IPS-20b (cell line): ENCODE results near the gene CKS2.

Experiments used
- H3K27ac ChIP-seq: one replicate; pipeline ENCODE4 v1.5.1; 2013; ENCODE audit warnings: low read length
- H3K27me3 ChIP-seq: 2 replicates; pipeline ENCODE4 v1.6.1; 2013; ENCODE audit warnings: mild to moderate bottlenecking, low read length, inconsistent platforms; ENCODE audit not compliant: insufficient read depth
- H3K36me3 ChIP-seq: 2 replicates; pipeline ENCODE4 v1.6.1; 2013; ENCODE audit warnings: low read depth, mild to moderate bottlenecking, inconsistent platforms, low read length, moderate library complexity; ENCODE audit not compliant: insufficient read depth
- H3K4me1 ChIP-seq: 2 replicates; pipeline ENCODE4 v1.6.1; 2013; ENCODE audit warnings: mild to moderate bottlenecking, control low read depth, inconsistent platforms, low read length, moderate library complexity; ENCODE audit not compliant: insufficient read depth
- H3K4me3 ChIP-seq: 2 replicates; pipeline ENCODE4 v1.5.1; 2013; ENCODE audit warnings: mild to moderate bottlenecking, low read length, inconsistent platforms
- H3K9ac ChIP-seq: 2 replicates; pipeline ENCODE4 v1.6.1; 2013; ENCODE audit warnings: low read depth, mild to moderate bottlenecking, inconsistent platforms, low read length, moderate library complexity
- H3K9me3 ChIP-seq: 2 replicates; pipeline ENCODE4 v1.6.1; 2013; ENCODE audit warnings: mild to moderate bottlenecking, low read depth, low read length, inconsistent platforms; ENCODE audit not compliant: insufficient read depth

Gene CKS2

GRCh38 chr9:89313842-89314241 lies 2.8 kb downstream of the CKS2 start:
- Histone ChIP-seq H3K9ac (peak overlapping the region; percentile 98), H3K27ac (no peak overlapping the region), H3K27me3 (no peaks in the 10 kb centered on the region), H3K9me3 (no peaks in the 10 kb centered on the region), H3K4me3 (peak overlapping the region; percentile 96), H3K4me1 (peaks cover 21% of the 10 kb centered on the region; the same call in 1 of the 2 replicates), H3K36me3 (peaks cover 51% of the 10 kb centered on the region)

GRCh38 chr9:89314955-89315354 lies 4.0 kb downstream of the CKS2 start:
- H3K27me3 ChIP-seq, result no peaks in the 10 kb centered on the region
- H3K27ac ChIP-seq, result no peak overlapping the region
- H3K9ac ChIP-seq, result peak overlapping the region; percentile 98; the same call in 1 of the 2 replicates
- H3K36me3 ChIP-seq, result peaks cover 54% of the 10 kb centered on the region
- peaks cover 25% of the 10 kb centered on the region; the same call in 1 of the 2 replicates for H3K4me1 ChIP-seq
- peak overlapping the region; percentile 96 for H3K4me3 ChIP-seq
- no peaks in the 10 kb centered on the region for H3K9me3 ChIP-seq

GRCh38 chr9:89315482-89315881 lies 4.5 kb downstream of the CKS2 start:
- Histone ChIP-seq H3K36me3 (peaks cover 58% of the 10 kb centered on the region), H3K9ac (no peak overlapping the region), H3K27me3 (no peaks in the 10 kb centered on the region), H3K9me3 (no peaks in the 10 kb centered on the region), H3K4me1 (peaks cover 25% of the 10 kb centered on the region; the same call in 1 of the 2 replicates), H3K27ac (no peak overlapping the region), H3K4me3 (no peak overlapping the region)

GRCh38 chr9:89317282-89317681 lies 6.3 kb downstream of the CKS2 start:
- Histone ChIP-seq H3K27me3 (no peaks in the 10 kb centered on the region), H3K9ac (peak overlapping the region; percentile 97; the same call in 1 of the 2 replicates), H3K4me1 (peaks cover 25% of the 10 kb centered on the region; the same call in 1 of the 2 replicates), H3K9me3 (no peaks in the 10 kb centered on the region), H3K36me3 (peaks cover 67% of the 10 kb centered on the region), H3K27ac (no peak overlapping the region), H3K4me3 (peak overlapping the region; percentile 80; the same call in 1 of the 2 replicates)

- Histone ChIP-seq H3K27me3 (no peaks in the 10 kb centered on the region), H3K9me3 (no peaks in the 10 kb centered on the region), H3K4me1 (peaks cover 21% of the 10 kb centered on the region; the same call in 1 of the 2 replicates), H3K27ac (peak within 1 kb of the TSS; percentile 90), H3K36me3 (peaks cover 64% of the 10 kb centered on the region), H3K4me3 (peak within 1 kb of the TSS; percentile 80), H3K9ac (peak within 1 kb of the TSS; percentile 97)
Observed at GRCh38 chr9:89318123-89319014, 7.4 kb downstream of the CKS2 start, which contains the start of gene SECISBP2. SECISBP2 (plus strand) TSS chr9:89318500; CDS start chr9:89318577, 77 bp downstream.

- Histone ChIP-seq H3K9me3 (no peaks in the 10 kb centered on the region), H3K36me3 (peaks cover 64% of the 10 kb centered on the region), H3K4me3 (peak overlapping the region; percentile 80), H3K27ac (peak overlapping the region; percentile 3), H3K4me1 (peaks cover 12% of the 10 kb centered on the region; the same call in 1 of the 2 replicates), H3K9ac (peak overlapping the region; percentile 97), H3K27me3 (no peaks in the 10 kb centered on the region)
Observed at GRCh38 chr9:89319015-89319905, 8.3 kb downstream of the CKS2 start.

- Histone ChIP-seq H3K27ac (no peak overlapping the region), H3K9me3 (no peaks in the 10 kb centered on the region), H3K4me3 (no peak overlapping the region), H3K36me3 (peaks cover 64% of the 10 kb centered on the region), H3K9ac (no peak overlapping the region), H3K27me3 (no peaks in the 10 kb centered on the region), H3K4me1 (peaks cover 4% of the 10 kb centered on the region; the same call in 1 of the 2 replicates)
Observed at GRCh38 chr9:89323390-89323789, 12.4 kb downstream of the CKS2 start.

GRCh38 chr9:89325733-89326132 lies 14.7 kb downstream of the CKS2 start:
- H3K9me3 ChIP-seq, result no peaks in the 10 kb centered on the region
- no peak overlapping the region for H3K9ac ChIP-seq
- H3K4me3 ChIP-seq, result no peak overlapping the region
- H3K36me3 ChIP-seq, result peaks cover 81% of the 10 kb centered on the region
- no peak overlapping the region for H3K27ac ChIP-seq
- no peaks in the 10 kb centered on the region for H3K4me1 ChIP-seq
- no peaks in the 10 kb centered on the region for H3K27me3 ChIP-seq

GRCh38 chr9:89328064-89328463 lies 17.1 kb downstream of the CKS2 start:
- Histone ChIP-seq H3K9me3 (no peaks in the 10 kb centered on the region), H3K27ac (no peak overlapping the region), H3K27me3 (no peaks in the 10 kb centered on the region), H3K36me3 (peaks cover 93% of the 10 kb centered on the region), H3K9ac (no peak overlapping the region), H3K4me3 (no peak overlapping the region), H3K4me1 (no peaks in the 10 kb centered on the region)

GRCh38 chr9:89329917-89330316 lies 18.9 kb downstream of the CKS2 start:
- Histone ChIP-seq H3K27me3 (no peaks in the 10 kb centered on the region), H3K36me3 (peaks cover 97% of the 10 kb centered on the region), H3K4me1 (no peaks in the 10 kb centered on the region), H3K9ac (no peak overlapping the region), H3K4me3 (no peak overlapping the region), H3K27ac (no peak overlapping the region), H3K9me3 (no peaks in the 10 kb centered on the region)

GRCh38 chr9:89330513-89330912 lies 19.5 kb downstream of the CKS2 start:
- Histone ChIP-seq H3K9ac (no peak overlapping the region), H3K4me3 (no peak overlapping the region), H3K27ac (no peak overlapping the region), H3K27me3 (no peaks in the 10 kb centered on the region), H3K36me3 (peaks cover 97% of the 10 kb centered on the region), H3K9me3 (no peaks in the 10 kb centered on the region), H3K4me1 (no peaks in the 10 kb centered on the region)
